G401 (cell line): ENCODE data around the gene SLC26A5. TPM values are rescaled to one million over a fixed set of nuclear protein-coding genes. Genes with fewer than 3 reads are reported as not detected.
"Not testable (repeated sequence)": the region's sequence is repeated elsewhere in the genome, so short reads cannot be mapped to it uniquely, and the experiment has no call there.

ENCODE experiments used
- DNase-seq: peaks from one replicate; pipeline ENCODE4 v3.0.0-alpha.2; 2015; ENCODE audit warnings: low spot score
- in situ Hi-C: cut with HindIII; loops from 2 replicates; pipeline ENCODE4 v1.10.0; 2016; ENCODE audit warnings: low sequenced_read_pairs, mixed read lengths
- total RNA-seq: library from RNA; depleted of rRNA; stranded (reverse); fragments of >200 nt; shearing (Covaris generic); gene quantifications from 2 replicates; pipeline ENCODE4 v1.2.3, GENCODE V29; 2014; rRNA removed

The SLC26A5 gene, protein sequence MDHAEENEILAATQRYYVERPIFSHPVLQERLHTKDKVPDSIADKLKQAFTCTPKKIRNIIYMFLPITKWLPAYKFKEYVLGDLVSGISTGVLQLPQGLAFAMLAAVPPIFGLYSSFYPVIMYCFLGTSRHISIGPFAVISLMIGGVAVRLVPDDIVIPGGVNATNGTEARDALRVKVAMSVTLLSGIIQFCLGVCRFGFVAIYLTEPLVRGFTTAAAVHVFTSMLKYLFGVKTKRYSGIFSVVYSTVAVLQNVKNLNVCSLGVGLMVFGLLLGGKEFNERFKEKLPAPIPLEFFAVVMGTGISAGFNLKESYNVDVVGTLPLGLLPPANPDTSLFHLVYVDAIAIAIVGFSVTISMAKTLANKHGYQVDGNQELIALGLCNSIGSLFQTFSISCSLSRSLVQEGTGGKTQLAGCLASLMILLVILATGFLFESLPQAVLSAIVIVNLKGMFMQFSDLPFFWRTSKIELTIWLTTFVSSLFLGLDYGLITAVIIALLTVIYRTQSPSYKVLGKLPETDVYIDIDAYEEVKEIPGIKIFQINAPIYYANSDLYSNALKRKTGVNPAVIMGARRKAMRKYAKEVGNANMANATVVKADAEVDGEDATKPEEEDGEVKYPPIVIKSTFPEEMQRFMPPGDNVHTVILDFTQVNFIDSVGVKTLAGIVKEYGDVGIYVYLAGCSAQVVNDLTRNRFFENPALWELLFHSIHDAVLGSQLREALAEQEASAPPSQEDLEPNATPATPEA
- not detected in 2 replicates for total RNA-seq

DNA sequence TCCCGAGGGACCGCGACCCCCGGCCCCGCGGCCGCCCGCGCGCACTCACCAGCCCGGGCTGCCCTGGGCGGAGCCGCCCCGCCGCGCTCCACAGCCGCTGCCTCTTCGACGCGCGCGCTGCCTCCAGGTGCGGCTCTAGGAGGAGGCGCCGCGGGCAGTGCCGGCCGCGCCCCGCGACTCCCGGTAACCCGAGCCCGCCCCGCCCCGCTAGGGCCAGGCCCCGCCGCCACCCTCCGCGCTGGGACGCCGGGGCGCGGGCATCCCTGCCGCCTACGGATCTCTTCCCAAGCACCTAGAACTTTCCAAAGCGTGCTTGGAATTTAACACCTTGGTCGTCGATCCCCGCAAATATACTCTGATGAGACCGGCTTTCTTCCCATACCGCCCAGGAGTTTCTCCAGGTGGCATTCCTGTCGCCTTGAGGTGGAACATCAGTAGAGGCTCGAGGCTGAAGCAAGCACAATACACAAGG is at the start of gene SLC26A5:
Gene SLC26A5, minus strand, starts transcription at position 159 of the 472 bp plus-strand sequence. CDS start 24,693 bp downstream, outside the sequence.
- peak; percentile 29 for DNase-seq
- in situ Hi-C loops, result no loop called here

DNA sequence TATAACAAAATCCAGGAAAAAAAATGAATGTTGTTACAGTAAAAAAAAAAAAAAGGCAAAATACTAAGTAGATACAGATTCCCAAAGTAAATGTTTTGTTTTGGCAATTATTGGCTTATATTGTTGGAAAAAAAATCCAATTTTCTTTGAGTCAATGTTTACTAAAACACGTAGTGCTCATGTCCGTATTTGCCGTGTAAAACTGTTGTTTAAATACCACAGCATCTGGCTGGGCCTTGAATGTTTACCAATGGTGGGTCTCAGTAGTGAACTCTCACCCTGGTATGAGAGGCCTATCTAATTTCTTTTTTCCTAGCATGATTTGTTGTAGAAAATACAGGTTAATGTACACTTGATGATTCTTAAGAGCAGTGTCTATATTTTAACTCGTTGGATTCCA is 41.4 kb upstream of the SLC26A5 start:
- in situ Hi-C loops, result no loop called here
- no peak for DNase-seq

DNA sequence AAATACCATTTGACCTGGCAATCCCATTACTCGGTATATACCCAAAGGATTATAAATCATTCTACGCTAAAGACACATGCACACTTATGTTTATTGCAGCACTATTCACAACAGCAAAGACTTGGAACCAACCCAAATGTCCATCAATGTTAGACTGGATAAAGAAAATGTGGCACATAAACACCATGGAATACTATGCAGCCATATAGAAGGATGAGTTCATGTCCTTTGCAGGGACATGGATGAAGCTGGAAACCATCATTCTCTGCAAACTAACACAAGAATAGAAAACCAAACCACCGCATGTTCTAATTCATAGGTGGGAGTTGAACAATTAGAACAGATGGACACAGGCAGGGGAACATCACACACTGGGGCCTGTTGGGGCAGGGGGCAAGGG is 40.9 kb upstream of the SLC26A5 start:
- in situ Hi-C loops, DNase-seq: not testable (repeated sequence)

DNA sequence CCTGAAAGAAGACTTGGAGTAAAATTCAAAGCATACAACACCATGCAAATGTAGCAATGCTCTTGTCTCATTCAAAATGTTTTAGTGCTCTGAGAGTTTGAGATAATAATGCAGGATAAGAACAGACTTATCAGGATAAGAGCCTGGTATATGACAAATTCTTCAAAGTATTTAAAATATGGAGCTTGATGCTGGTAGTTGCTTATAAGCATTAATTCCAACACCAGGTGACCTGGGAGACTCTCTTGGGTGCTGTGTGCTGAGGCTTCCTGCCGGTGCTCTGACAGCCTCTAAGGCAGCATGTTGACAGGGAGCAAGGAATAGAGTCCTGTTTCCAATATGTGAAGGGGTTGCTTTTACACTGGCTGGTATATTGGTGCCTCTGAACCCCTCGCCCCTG is 34.8 kb upstream of the SLC26A5 start:
- DNase-seq, result no peak
- in situ Hi-C loops, result no loop called here

DNA sequence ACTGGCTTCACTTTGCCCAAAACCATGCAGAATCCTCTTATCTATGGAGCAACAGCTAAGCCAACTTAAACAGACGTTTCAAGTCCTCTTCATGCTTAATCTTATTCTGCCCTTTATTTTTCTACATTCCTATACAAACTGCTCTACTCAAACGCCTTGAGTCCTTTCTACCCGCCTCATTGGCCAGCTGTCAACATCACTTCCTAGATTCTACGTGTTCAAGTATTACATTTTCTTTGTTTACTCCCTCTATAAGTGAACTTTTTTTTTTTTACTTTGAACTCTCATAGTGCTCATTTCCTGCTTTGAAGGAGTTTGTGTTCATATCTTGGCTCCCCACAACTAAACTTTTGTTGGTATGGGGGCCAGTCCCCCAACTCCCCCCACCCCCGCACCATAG is 28.9 kb upstream of the SLC26A5 start:
- DNase-seq, result no peak
- in situ Hi-C loops, result no loop called here

DNA sequence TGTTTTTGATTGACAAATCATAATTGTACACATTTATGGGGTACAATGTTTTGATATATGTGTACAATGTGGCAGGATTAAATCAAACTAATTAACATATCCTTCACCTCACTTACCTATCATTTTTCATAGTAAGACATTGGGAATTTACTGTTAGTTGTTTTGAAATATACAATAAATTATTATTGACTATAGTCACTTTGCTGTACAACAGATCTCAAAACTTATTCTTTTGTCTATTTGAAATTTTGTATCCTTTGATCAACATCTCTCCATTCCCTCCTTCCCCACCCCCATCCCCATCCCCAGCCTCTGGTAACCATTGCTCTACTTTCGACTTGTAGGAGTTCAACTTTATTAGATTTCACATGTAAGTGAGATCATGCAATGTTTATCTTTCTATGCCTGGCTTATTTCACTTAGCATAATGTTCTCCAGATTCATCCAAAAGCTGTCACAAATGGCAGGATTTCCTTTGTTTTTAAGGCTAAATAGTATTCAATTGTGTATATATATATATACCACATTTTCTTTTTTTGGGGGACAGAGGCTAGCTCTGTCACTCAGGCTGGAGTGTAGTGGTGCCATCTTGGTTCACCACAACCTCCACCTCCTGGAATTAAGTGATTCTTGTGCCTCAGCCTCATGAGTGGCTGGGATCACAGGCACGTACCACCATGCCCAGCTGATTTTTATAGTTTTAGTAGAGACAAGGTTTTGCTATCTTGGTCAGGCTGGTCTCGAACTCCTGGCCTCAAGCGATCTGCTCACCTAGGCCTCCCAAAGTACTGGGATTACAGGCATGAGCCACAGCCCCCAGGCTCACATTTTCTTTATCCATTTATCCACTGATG is 23.3 kb upstream of the SLC26A5 start:
- in situ Hi-C loops, result no loop called here
- DNase-seq, result no peak

DNA sequence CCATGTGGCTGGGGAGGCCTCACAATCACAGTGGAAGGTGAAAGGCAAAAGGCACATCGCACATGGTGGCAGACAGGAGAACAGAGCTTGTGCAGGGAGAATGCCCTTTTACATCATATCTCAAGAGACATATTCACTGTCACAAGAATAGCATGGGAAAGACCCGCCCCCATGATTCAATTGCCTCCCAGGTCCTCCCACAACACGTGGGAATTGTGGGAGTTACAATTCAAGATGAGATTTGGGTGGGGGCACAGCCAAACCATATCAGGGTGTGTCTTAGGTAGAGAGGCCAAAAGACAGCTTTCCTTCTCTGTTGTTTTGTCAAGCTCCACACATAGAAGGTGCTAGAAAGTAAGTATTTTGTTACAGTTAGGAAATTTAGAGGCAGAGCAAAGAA is 20.8 kb upstream of the SLC26A5 start:
- in situ Hi-C loops, result no loop called here
- no peak for DNase-seq

DNA sequence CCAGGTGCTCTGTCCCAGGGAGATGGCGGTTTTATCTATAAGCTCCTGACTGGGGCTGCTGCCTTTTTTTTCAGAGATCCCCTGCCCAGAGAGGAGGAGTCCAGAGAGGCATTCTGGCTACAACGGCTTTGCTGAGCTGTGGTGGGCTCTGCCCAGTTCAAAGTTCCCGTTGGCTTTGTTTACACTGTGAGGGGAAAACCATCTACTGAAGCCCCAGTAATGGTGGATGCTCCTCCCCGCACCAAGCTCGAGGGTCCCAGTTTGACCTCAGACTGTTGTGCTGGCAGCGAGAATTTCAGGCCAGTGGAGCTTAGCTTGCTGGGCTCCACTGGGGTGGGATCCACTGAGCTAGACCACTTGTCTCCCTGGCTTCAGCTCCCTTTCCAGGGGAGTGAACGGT is 16.4 kb upstream of the SLC26A5 start:
- in situ Hi-C loops, result no loop called here

DNA sequence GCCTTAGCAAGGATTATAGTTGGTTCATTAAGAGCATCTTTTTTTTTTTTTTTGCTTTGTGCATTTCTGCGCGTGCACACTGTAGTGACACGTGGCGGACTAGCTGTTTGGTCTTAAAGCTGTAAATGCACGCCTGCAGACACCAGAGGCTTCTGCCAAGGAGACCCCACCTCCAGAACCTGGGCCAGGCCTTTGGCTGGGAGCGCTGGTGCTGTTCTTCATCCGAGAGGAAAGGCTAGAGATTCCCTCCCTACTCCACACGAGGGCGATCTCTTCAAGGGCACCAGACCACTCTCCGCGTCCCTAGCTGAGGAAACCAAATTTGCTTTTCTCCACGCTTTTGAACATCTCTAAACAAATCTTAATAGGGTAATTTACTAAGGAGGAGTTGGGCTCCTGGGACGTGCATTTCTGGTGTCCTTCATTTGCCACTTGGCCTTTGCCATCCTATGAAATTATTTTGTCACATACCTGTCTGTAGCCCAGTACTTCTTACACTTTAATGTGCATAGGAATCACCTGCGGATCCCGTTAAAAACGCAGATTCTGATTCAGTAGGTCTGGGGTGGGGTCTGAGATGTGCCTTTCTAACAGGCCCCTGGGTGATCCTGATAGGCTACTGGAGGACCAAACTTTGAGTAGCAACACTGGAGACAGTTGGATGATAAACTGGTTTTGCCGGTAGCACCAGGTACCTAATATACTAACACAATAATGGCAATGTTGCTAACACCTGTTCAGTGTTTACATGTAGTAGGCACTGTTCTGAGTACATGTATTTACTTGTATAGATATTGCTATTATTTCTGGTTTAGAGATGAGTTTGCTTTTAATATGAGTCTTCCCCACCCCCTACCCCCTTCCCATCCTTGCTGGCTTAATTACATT is 1.3 kb upstream of the SLC26A5 start:
- in situ Hi-C loops, result no loop called here
- peak; percentile 88 for DNase-seq

More for the DNA sequence above, 16.4 kb upstream of the SLC26A5 start:
- no peak for DNase-seq

DNA sequence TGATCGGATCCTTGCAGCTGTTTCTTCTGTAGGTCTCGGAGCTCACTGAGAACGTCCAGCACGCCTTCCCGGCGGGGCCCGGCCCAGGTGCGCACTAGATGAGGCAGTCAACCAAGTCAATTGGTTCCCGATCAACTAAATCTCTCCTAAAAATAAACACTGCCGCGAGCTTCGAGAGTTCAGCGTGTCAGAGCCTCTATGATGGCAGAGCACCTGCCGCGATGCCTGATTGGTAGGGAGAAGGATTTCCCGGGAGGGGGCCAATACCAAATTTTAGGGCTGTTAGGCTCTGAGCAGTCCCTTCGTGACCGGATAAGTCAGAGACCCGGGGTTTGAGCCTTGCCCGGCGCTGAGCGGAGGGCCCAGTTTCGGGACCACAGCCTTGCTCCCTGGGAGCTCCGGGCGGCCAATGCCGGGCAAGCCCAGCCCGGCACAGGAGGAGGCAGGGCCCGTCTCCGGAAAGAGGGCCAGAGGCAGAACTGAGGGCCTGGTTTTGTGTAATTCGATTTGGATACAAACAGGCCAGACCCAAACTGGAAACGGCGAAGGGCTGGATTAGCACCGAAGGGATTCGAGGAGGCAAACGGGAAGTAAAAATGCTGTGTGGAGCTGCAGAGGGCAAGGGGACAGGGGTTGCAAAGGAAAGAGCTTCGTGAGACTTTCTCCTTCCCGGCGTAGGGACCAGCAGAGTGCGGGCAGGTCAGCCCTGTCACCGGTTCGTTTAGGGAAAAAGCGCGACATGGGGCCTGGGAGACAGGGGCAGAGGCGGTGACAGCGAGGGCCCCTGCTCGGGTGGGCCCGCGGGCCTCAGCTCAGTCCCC is 569 bp downstream of the SLC26A5 start:
- in situ Hi-C loops, result no loop called here
- peak; percentile 56 for DNase-seq

DNA sequence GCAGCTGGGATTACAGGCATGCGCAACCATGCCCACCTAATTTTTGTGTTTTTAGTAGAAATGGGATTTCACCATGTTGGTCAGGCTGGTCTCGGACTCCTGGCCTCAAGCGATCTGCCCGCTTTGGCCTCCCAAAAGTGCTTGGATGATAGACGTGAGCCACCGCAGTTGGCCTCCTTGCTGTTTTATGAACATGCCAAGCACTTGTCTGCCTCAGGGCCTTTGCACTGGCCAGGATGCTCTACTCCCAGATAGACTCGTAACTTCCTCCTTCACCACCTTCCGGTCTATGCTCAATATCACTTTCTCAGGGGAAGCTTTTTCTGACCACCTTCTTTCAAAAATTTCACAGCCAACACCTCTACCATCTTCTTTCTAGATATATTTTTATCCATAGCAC is 6.3 kb downstream of the SLC26A5 start:
- DNase-seq, result no peak
- in situ Hi-C loops, result no loop called here

DNA sequence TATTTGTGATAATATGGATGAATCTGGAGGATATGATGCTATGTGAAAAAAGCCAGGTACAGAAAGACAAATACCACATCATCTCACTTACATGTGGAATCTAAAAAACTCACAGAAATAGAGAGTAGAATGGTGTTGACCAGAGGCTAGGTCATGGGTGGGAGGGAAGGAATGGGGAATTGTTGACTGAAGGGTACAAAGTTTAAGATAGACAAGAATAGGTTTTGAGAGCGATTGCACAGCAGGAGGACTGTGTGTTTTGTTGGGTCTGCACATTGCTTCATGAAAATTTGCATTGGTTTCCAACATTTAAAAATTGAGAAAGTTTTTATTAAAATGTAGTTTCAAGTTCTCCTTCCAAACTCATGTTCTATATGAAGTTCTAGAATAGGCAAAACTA is 8.4 kb downstream of the SLC26A5 start:
- DNase-seq, result no peak
- in situ Hi-C loops, result no loop called here

DNA sequence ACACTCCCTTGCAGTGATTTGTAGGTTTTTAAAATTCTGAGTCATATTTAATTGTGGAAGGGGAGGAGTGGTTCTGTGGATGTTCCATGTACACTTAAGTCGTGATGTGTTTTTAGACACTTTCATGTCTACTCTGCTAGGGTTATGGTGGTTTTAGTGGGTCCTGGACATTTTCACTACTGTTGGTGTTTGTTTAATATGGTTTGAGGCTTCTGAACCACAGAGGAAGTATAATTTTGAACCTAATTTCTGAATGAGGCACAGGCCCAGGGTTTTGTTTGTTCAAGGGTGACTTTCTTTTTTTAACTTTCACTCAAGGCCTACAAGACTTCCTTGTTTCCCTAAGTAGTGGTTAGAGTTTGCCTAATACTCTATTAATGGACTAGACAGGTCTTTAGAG is 13.3 kb downstream of the SLC26A5 start:
- in situ Hi-C loops, result no loop called here
- DNase-seq, result no peak

DNA sequence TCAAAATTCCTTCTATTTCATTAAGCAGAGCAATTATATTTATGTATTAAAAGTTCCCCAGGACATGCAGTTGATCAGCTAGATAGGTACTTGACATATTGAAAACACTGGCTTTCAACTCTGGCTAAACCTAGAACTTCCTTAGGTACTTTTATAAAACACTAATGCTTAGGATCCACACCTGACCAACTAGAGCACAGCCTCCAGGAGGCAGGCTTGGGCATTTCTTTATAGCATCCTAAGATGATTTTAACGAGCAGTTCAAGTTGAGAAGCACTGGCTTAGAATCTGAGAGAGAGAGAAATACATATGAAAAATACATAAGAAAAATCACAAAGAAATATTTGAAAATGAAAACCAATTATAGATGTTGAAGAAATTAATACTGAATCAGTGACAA is 20.8 kb downstream of the SLC26A5 start:
- in situ Hi-C loops, result no loop called here
- DNase-seq, result no peak

DNA sequence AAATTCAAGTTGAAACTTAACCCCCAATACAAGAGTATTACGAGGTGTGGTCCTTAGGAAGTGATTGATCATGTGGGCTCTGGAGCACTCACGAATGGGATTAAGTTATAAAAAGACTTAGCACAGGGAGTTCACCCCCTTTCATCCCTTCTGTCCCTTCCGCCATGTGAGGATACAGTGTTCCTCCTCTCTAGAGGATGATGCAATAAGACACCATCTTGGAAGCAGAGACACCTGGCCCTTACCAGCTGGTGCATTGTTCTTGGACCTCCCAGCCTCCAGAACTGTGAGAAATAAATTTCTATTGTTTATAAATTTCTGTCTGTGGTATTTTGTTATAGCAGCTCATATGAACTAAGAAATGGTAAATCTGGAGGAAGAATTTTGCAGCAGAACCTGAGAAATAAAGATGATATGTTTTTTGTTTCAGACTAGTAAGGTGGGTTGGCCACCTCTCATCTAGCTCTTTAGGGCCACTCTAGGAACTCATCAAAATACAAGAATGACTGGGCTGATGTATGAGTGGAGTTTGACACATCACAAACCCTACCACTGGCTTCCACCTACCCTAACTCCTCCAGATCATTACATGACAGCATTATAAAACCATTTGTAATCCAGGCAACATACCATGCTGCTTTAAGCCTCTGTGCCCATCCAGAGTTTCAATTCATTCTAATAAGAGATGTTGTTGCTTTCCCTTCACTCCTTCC is 22.4 kb downstream of the SLC26A5 start:
- in situ Hi-C loops, result no loop called here
- DNase-seq, result no peak

DNA sequence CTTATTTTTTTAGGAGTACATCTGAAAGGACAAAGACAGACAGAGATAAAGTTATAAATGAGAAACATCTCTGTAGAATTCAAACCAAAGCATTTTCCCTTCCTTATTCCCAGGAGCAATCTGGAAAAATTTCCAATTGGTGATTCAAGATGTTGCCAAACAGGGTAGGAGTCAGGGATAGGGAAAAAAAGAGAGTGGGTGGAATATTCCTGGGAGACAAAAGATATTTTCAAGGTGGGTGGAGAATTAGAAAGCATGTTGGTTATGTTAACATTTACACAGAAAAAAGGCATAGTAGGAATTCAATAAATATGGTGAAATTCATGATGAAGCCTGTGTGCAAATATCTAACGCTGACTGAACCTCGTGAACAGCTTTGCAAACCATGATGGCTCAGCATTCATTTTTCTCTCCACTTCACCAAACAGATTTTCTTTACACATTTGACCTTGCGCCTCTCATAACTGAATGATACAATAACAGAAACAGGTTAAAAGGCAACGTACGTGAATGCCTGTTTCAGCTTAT is 25.1 kb downstream of the SLC26A5 start:
- in situ Hi-C loops, result no loop called here
- no peak for DNase-seq

DNA sequence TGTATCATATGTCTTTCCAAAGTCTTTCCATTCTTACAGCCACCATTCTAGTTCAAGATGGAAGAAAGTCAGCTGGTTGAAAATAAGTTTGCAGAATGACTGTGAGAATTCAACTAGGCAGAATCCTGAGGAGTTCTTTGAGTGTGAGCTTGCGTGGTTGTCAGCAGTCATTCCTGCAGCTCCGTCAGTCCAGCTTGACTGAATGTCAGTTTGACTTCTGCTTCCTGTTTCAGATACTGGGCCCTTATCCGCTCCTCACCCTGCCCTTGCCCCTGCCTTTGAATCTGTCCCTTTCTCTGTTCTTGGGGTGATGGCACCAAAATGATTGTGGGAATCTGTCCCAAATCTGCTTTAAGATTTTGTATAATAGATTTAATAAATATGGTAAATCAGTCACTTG is 27.8 kb downstream of the SLC26A5 start:
- DNase-seq, result no peak
- in situ Hi-C loops, result no loop called here
